T-helper 17 cell (primary cell): ENCODE results near the gene SPATA31A6. TPM values are rescaled to one million over a fixed set of nuclear protein-coding genes. Genes with fewer than 3 reads are reported as not detected.
A peak's percentile ranks its signal among the peaks of the same experiment; 100 is the strongest.
"Not testable (repeated sequence)": the region's sequence is repeated elsewhere in the genome, so short reads cannot be mapped to it uniquely, and the experiment has no call there.

Experiments
- ATAC-seq: fragments of 150-1000 bp; cut with Tn5 transposase; 2 replicates; pipeline ENCODE4 v1.10.0; 2021; ENCODE audit warnings: mild to moderate bottlenecking, moderate library complexity
- DNase-seq, 3 donors: peaks; one replicate each; pipeline versions ENCODE4 v3.0.0 to v3.0.0-alpha.2; 2020 to 2021
- H3K9me3 ChIP-seq: one replicate; pipeline ENCODE4 v1.7.0; 2013; ENCODE audit warnings: low read length, mild to moderate bottlenecking; ENCODE audit not compliant: control insufficient read depth, poor library complexity, severe bottlenecking
- H3K27ac Mint-ChIP-seq: one replicate; pipeline ENCODE4 v1.8.0; 2022; ENCODE audit warnings: mild to moderate bottlenecking, moderate library complexity, mixed read lengths
- H3K27me3 Mint-ChIP-seq: one replicate; pipeline ENCODE4 v1.8.0; 2022; ENCODE audit warnings: mixed read lengths
- H3K36me3 Mint-ChIP-seq: one replicate; pipeline ENCODE4 v1.8.0; 2022; ENCODE audit warnings: low read depth, mixed read lengths
- H3K4me1 Mint-ChIP-seq: one replicate; pipeline ENCODE4 v1.8.0; 2022; ENCODE audit warnings: mild to moderate bottlenecking, mixed read lengths
- H3K4me3 Mint-ChIP-seq: one replicate; pipeline ENCODE4 v1.8.0; 2022; ENCODE audit warnings: mild to moderate bottlenecking, moderate library complexity, mixed read lengths
- total RNA-seq, 4 donors: library from RNA in 2 of 4; stranded (reverse) in 2 of 4; gene quantifications; one replicate each; pipeline ENCODE4 v1.2.3 and lab custom pipeline; 2022 to 2026

Gene SPATA31A6
- total RNA-seq (not detected), total RNA-seq (lab: John Stamatoyannopoulos, UW) (0 reads per million in 2 donors)

GRCh38 chr9:42183359-42183758, at the start of gene SPATA31A6:
SPATA31A6 (plus strand) TSS chr9:42183659; CDS start chr9:42183688, 29 bp downstream.
- H3K27me3 Mint-ChIP-seq, H3K27ac Mint-ChIP-seq, H3K4me3 Mint-ChIP-seq, H3K4me1 Mint-ChIP-seq, DNase-seq, H3K9me3 ChIP-seq, ATAC-seq, H3K36me3 Mint-ChIP-seq: not testable (repeated sequence)

GRCh38 chr9:42160299-42160698, 23.2 kb upstream of the SPATA31A6 start:
- DNase-seq, H3K4me3 Mint-ChIP-seq, H3K4me1 Mint-ChIP-seq, ATAC-seq, H3K9me3 ChIP-seq, H3K27ac Mint-ChIP-seq, H3K36me3 Mint-ChIP-seq, H3K27me3 Mint-ChIP-seq: not testable (repeated sequence)

DNA sequence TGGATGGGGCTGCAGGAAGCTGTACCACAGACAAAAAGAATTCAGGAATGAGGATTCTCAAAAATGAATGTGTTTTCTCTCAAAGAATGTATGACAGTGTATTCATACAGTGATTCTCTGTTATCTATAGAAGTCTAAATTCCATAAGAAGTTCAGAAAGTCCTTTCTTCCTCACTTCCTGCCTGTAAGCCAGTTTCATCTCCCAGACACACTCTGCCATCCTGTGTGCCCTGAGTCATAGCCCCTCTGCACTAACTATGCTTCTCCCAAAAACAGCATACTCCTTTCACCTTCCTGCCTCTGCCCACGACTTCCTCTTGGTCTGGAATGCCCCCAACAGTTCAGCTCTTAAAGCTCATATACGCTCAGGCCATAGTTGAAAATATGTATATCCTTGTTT, 36.4 kb downstream of the SPATA31A6 start:
- ATAC-seq, H3K36me3 Mint-ChIP-seq, H3K4me1 Mint-ChIP-seq, DNase-seq, H3K4me3 Mint-ChIP-seq, H3K27ac Mint-ChIP-seq, H3K27me3 Mint-ChIP-seq, H3K9me3 ChIP-seq: not testable (repeated sequence)

DNA sequence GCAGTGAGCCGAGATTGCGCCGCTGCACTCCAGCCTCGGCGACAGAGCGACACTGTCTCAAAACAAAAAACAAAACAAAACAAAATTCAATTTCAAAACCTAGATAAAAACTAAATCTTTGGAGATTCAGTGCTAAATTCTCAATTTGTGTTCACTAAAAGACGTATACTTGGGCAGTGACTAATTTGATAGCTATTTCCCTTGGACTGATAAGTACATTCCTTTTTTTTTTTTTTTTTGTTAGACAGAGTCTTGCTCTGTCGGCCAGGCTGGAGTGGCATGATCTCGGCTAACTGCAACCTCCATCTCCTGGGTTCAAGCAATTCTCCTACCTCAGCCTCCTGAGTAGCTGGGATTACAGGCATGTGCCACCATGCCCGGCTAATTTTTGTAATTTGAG, 39.8 kb downstream of the SPATA31A6 start:
- not testable (repeated sequence) for H3K4me3 Mint-ChIP-seq, H3K9me3 ChIP-seq, H3K27me3 Mint-ChIP-seq, ATAC-seq, H3K36me3 Mint-ChIP-seq, DNase-seq, H3K27ac Mint-ChIP-seq, H3K4me1 Mint-ChIP-seq

GRCh38 chr9:42233031-42233430, 49.6 kb downstream of the SPATA31A6 start:
- H3K9me3 ChIP-seq, H3K4me3 Mint-ChIP-seq, H3K27me3 Mint-ChIP-seq, DNase-seq, H3K4me1 Mint-ChIP-seq, ATAC-seq, H3K36me3 Mint-ChIP-seq, H3K27ac Mint-ChIP-seq: not testable (repeated sequence)

- H3K27me3 Mint-ChIP-seq, H3K4me1 Mint-ChIP-seq, H3K4me3 Mint-ChIP-seq, H3K36me3 Mint-ChIP-seq, DNase-seq, ATAC-seq, H3K9me3 ChIP-seq, H3K27ac Mint-ChIP-seq: not testable (repeated sequence)
Measured at GRCh38 chr9:42234610-42235009, 51.2 kb downstream of the SPATA31A6 start.

GRCh38 chr9:42235352-42235991, 52.0 kb downstream of the SPATA31A6 start:
- DNase-seq, H3K9me3 ChIP-seq, H3K4me1 Mint-ChIP-seq, H3K27me3 Mint-ChIP-seq, H3K27ac Mint-ChIP-seq, H3K4me3 Mint-ChIP-seq, H3K36me3 Mint-ChIP-seq: not testable (repeated sequence)
- ATAC-seq, result peak; percentile 23

DNA sequence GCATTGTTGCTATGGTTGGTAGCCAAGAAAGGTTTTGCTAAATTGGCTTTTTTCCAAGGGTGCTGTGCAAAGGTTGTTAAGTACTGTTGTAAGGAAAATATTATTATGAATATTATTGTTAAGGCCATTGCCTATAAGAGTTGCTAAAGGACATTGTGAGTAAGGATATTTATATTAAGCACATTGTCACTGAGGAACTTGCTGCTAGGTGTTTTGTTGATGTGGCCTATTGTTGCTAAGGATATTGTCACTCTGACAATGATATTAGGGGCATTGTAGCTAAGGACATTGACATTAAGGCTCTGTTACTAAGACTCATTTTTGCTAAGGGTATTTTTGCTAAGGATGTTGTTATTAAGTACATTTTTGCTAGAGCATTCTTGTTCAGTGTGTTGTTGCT, 52.6 kb downstream of the SPATA31A6 start:
- not testable (repeated sequence) for DNase-seq, H3K36me3 Mint-ChIP-seq, H3K27me3 Mint-ChIP-seq, H3K4me3 Mint-ChIP-seq, H3K4me1 Mint-ChIP-seq, H3K27ac Mint-ChIP-seq, H3K9me3 ChIP-seq
- ATAC-seq, result peak; percentile 42

- DNase-seq, H3K4me1 Mint-ChIP-seq, H3K27me3 Mint-ChIP-seq, ATAC-seq, H3K27ac Mint-ChIP-seq, H3K9me3 ChIP-seq, H3K4me3 Mint-ChIP-seq, H3K36me3 Mint-ChIP-seq: not testable (repeated sequence)
Measured at GRCh38 chr9:42237381-42237780, 53.9 kb downstream of the SPATA31A6 start.

DNA sequence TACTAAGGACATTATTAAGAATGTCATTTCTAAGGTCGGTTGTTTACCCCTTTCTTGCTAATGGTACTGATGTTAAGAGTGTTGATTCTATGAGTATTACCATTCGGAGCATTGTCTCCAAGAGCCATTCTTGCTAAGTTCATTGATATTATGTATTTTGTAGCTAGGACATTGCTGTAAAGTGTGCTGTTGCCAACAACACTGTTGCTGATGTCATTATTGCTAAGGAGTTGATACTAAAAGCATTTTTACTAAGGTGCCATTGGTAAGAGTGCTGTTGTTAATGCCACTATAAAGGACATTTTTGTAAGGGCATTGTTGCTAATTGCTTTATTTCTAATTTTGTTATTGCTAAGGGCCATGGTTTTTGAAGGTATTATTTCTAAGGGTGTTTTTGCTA, 55.4 kb downstream of the SPATA31A6 start:
- H3K27me3 Mint-ChIP-seq, H3K36me3 Mint-ChIP-seq, H3K4me1 Mint-ChIP-seq, H3K9me3 ChIP-seq, H3K27ac Mint-ChIP-seq, DNase-seq, ATAC-seq, H3K4me3 Mint-ChIP-seq: not testable (repeated sequence)

Other genes starting within 250 kb of the SPATA31A6 start
- gene CNTNAP3B, start 54.2 kb upstream of the SPATA31A6 start, total RNA-seq, result under 1 TPM in 1 of 2 donors, not detected in 1; 0.37 TPM